Breast epithelium (tissue), 4 donors: Measurements from ENCODE around the gene C1S. TPM values are rescaled to one million over a fixed set of nuclear protein-coding genes. Genes with fewer than 3 reads are reported as not detected.
A peak's percentile ranks its signal among the peaks of the same experiment; 100 is the strongest.
"Not testable (repeated sequence)": the region's sequence is repeated elsewhere in the genome, so short reads cannot be mapped to it uniquely, and the experiment has no call there.

Experiments
- DNase-seq, 2 donors: peaks; one replicate each; pipeline ENCODE4 v3.0.0-alpha.2; 2019; ENCODE audit warnings: low spot score in 2 of 2
- H3K27ac ChIP-seq, 2 donors: fragments of 200-600 bp; sonication (generic) in 1 of 2; one replicate each; pipeline ENCODE4 v1.5.1; 2016 to 2019; ENCODE audit warnings: mild to moderate bottlenecking in 1 of 2
- H3K27me3 ChIP-seq, 2 donors: fragments of 200-600 bp; sonication (generic) in 1 of 2; one replicate each; pipeline versions ENCODE4 v1.5.1 to v1.6.0; 2017 to 2019; ENCODE audit warnings: control low read depth in 1 of 2, mild to moderate bottlenecking in 1 of 2
- H3K36me3 ChIP-seq: fragments of 200-600 bp; one replicate; pipeline ENCODE4 v1.5.1; 2019
- H3K4me1 ChIP-seq, 2 donors: fragments of 200-600 bp; sonication (generic); one replicate each; pipeline ENCODE4 v1.5.1; 2016 to 2019; ENCODE audit warnings: control low read depth in 1 of 2
- H3K4me3 ChIP-seq, 3 donors: fragments of 200-600 bp; sonication (generic); 1 replicate in 2 of 3; 2 replicates in 1 of 3; pipeline ENCODE4 v1.5.1; 2016 to 2019; ENCODE audit warnings: mild to moderate bottlenecking in 3 of 3, moderate library complexity in 2 of 3
- H3K9me3 ChIP-seq, 2 donors: fragments of 200-600 bp; sonication (generic) in 1 of 2; one replicate each; pipeline ENCODE4 v1.5.1; 2016 to 2019; ENCODE audit warnings: control low read depth in 1 of 2
- CTCF ChIP-seq, 3 donors: fragments of 450-650 bp; IDR thresholded peaks; one replicate each; pipeline ENCODE4 v1.5.1; 2016 to 2017; ENCODE audit warnings: antibody characterized with exemption in 3 of 3, mild to moderate bottlenecking in 3 of 3, moderate library complexity in 3 of 3
- POLR2A ChIP-seq: fragments of 450-650 bp; IDR thresholded peaks from one replicate; pipeline ENCODE4 v1.6.1; 2016; ENCODE audit warnings: antibody characterized with exemption, mild to moderate bottlenecking, moderate library complexity
- POLR2AphosphoS5 ChIP-seq, 3 donors: sonication (generic); formaldehyde crosslinking; IDR thresholded peaks; one replicate each; pipeline ENCODE4 v1.6.1; 2017; ENCODE audit warnings: antibody characterized with exemption in 3 of 3
- intact Hi-C: fragments of 100-400 bp; cut with DNase I; formaldehyde crosslinking; loops from one replicate; pipeline ENCODE4 v1.15.1; 2023; ENCODE audit warnings: low total_unique reads
- total RNA-seq, 3 donors: library from RNA; depleted of rRNA; stranded (reverse); fragments of >200 nt; gene quantifications; one replicate each; pipeline ENCODE4 v1.1.0, GENCODE V29; 2016

Gene C1S
- total RNA-seq, 3 donors from 2014 or later, result 307 to 959 (median 622) TPM

DNA sequence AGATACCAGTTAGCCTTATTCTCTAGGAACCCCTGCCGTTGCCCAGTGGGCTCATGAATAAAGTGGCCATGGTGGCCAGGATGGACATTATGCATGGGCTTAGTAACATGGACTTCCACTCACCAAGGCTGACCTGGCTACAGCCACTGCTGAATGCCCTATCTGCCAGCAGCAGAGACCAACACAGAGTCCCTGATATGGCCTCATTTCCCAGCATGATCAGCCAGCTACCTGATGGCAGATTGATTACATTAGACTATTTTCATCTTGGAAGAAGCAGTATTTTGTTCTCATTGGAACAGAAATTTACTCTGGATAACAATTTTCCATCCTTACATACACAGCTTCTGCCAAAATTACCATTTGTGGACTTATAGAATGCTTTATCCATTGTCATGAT, 26.1 kb upstream of the C1S start:
- intact Hi-C loops, result no loop called here
- Histone ChIP-seq H3K27me3 (no peaks in the 10 kb centered on the region), H3K36me3 (no peaks in the 10 kb centered on the region), H3K27ac (no peak overlapping the region), H3K4me3 (no peak overlapping the region), H3K4me1 (no peaks in the 10 kb centered on the region), H3K9me3 (no peaks in the 10 kb centered on the region)
- DNase-seq, result no peak
- TF ChIP-seq POLR2AphosphoS5 (IDR thresholded peaks at IDR 0.05), result no peak
- no peak for TF ChIP-seq POLR2A
- TF ChIP-seq CTCF (IDR thresholded peaks at IDR 0.05), result no peak

GRCh38 chr12:7035463-7035862, 25.1 kb upstream of the C1S start:
- DNase-seq, result no peak
- no peaks in the 10 kb centered on the region for H3K4me1 ChIP-seq
- intact Hi-C loops, result no loop called here
- H3K27ac ChIP-seq, result no peak overlapping the region
- no peaks in the 10 kb centered on the region for H3K27me3 ChIP-seq
- H3K36me3 ChIP-seq, result no peaks in the 10 kb centered on the region
- TF ChIP-seq POLR2A (no peak), CTCF (IDR thresholded peaks at IDR 0.05) (no peak), POLR2AphosphoS5 (IDR thresholded peaks at IDR 0.05) (no peak)
- no peaks in the 10 kb centered on the region for H3K9me3 ChIP-seq
- H3K4me3 ChIP-seq, result no peak overlapping the region

DNA sequence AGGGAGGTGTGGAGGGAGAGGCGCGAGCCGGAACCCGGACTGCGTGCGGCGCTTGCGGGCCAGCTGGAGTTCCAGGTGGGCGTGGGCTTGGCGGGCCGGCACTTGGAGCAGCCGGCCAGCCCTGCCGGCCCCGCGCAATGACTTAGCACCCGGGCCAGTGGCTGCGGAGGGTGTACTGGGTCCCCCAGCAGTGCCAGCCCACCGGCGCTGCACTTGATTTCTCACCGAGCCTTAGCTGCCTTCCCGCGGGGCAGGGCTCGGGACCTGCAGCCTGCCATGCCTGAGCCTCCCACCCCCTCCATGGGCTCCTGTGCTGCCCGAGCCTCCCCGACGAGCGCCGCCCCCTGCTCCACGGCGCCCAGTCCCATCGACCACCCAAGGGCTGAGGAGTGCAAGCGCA, 23.1 kb upstream of the C1S start:
- DNase-seq, H3K36me3 ChIP-seq, H3K27me3 ChIP-seq, intact Hi-C loops, H3K27ac ChIP-seq, H3K9me3 ChIP-seq, H3K4me3 ChIP-seq, H3K4me1 ChIP-seq: not testable (repeated sequence)

GRCh38 chr12:7038591-7038990, 21.9 kb upstream of the C1S start:
- Histone ChIP-seq H3K4me3 (no peak overlapping the region), H3K4me1 (no peaks in the 10 kb centered on the region), H3K9me3 (no peaks in the 10 kb centered on the region), H3K27ac (no peak overlapping the region), H3K27me3 (no peaks in the 10 kb centered on the region), H3K36me3 (no peaks in the 10 kb centered on the region)
- intact Hi-C loops, result no loop called here
- DNase-seq, result no peak
- TF ChIP-seq POLR2AphosphoS5 (IDR thresholded peaks at IDR 0.05) (no peak), CTCF (IDR thresholded peaks at IDR 0.05) (no peak), POLR2A (no peak)

GRCh38 chr12:7039403-7039802, 21.1 kb upstream of the C1S start:
- Histone ChIP-seq H3K4me1 (no peaks in the 10 kb centered on the region), H3K27ac (no peak overlapping the region), H3K36me3 (no peaks in the 10 kb centered on the region), H3K4me3 (no peak overlapping the region), H3K27me3 (no peaks in the 10 kb centered on the region), H3K9me3 (no peaks in the 10 kb centered on the region)
- no peak for DNase-seq
- no peak for TF ChIP-seq CTCF (IDR thresholded peaks at IDR 0.05)
- TF ChIP-seq POLR2A, result no peak
- TF ChIP-seq POLR2AphosphoS5 (IDR thresholded peaks at IDR 0.05), result no peak
- intact Hi-C loops, result no loop called here

DNA sequence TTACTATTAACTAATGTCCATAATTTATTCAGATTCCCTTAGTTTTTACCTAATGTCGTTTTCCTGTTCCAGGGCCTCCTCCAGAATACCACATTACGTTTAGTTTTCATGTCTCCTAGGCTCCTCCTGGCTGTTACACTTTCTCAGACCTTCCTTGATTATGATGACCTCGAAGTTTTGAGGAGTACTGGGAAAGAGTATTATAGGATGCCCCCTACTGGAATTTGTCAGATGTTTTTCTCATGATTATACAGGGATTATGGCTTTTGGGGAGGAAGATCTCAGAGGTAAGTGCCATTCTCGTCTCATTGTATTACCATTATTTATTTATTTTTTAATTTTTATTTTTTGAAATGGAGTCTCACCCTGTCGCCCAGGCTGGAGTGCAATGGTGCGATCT, 17.7 kb upstream of the C1S start:
- Histone ChIP-seq H3K27ac (no peak overlapping the region), H3K36me3 (no peaks in the 10 kb centered on the region), H3K9me3 (no peaks in the 10 kb centered on the region), H3K27me3 (no peaks in the 10 kb centered on the region), H3K4me1 (no peaks in the 10 kb centered on the region), H3K4me3 (no peak overlapping the region)
- TF ChIP-seq POLR2AphosphoS5 (IDR thresholded peaks at IDR 0.05), result no peak
- peak in 2 of 3 donors; percentile 42 to 44 for TF ChIP-seq CTCF (IDR thresholded peaks at IDR 0.05)
- intact Hi-C loops, result no loop called here
- DNase-seq, result no peak
